ENCODE measurements around the gene FTO. TPM values are rescaled to one million over a fixed set of nuclear protein-coding genes. Genes with fewer than 3 reads are reported as not detected.

Gene FTO
- total RNA-seq, 2 donors from 2014 or later, result 47.5 to 50.4 TPM

DNA sequence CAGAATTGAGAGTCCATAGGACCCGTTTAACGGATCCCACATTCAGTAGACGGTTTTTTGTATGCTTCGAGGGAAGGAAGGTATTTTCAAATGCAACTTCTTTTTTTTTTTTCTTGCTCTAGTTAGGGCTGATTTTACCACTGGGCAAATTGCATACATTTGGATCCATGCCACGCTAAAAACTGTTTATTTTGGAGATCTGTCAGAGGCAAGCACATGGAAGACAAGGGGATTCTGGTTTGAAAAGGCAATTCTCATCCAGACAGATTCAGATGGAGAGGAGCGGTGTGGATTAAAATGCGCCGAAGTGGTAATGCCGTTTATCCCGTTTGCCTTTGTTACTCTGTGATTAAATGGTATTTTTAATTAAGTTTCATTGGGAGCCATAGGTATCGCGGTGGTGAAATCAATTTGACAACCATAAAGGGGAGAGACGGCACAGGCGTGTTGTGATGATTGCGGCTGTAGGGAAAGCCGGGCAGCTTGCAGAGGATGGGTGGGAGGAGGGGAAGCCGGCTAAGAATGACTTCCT, 412.2 kb downstream of the FTO start:
- Histone ChIP-seq H3K36me3 (replicated peaks in 1 of 2; ENCODE audit: insufficient read depth in 1 of 2, low read depth in 2 of 2) (peaks cover 0 to 2% of the 10 kb centered on the region in 2 donors), H3K4me1 (no peaks in the 10 kb centered on the region), H3K9me3 (no peaks in the 10 kb centered on the region), H3K27me3 (no peaks in the 10 kb centered on the region), H3K27ac (no peak overlapping the region), H3K4me3 (no peak overlapping the region)
- ATAC-seq (no peak), DNase-seq (no peak)
- WGBS, 2 donors, result 77 to 78% methylated on average over 17 of the region's 17 CpGs
- intact Hi-C loops (cut with DNase I), result no loop called here
- no peak for TF ChIP-seq POLR2A (IDR thresholded peaks at IDR 0.05)

DNA sequence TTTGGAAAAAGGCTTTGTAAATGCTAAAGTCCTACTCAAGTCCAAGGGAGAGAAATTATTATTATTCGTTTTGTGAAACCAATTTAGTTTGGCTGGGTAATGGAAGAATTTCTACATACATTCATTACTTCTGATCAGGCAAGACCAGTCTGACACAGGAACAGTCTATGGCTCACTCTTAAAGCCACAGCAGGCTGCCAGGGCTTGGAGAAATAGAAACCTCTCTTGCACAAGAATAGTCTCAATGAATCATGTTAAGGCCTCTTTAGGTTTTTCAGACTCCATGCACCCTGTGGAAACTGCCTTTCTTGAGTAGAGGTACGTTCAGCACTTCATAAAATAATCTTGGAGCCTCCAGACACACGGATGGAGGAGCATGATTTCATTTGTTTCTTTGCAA, 414.9 kb downstream of the FTO start:
- Histone ChIP-seq H3K27ac (no peak overlapping the region), H3K4me1 (no peaks in the 10 kb centered on the region), H3K4me3 (no peak overlapping the region), H3K9me3 (no peaks in the 10 kb centered on the region), H3K36me3 (replicated peaks in 1 of 2; ENCODE audit: insufficient read depth in 1 of 2, low read depth in 2 of 2) (no peaks in the 10 kb centered on the region), H3K27me3 (no peaks in the 10 kb centered on the region)
- 79 to 80% methylated on average over 3 of the region's 3 CpGs for WGBS, 2 donors
- no peak for DNase-seq
- intact Hi-C loops (cut with DNase I), result no loop called here
- no peak for ATAC-seq
- TF ChIP-seq POLR2A (IDR thresholded peaks at IDR 0.05) (no peak), CTCF (IDR thresholded peaks at IDR 0.05) (no peak)

DNA sequence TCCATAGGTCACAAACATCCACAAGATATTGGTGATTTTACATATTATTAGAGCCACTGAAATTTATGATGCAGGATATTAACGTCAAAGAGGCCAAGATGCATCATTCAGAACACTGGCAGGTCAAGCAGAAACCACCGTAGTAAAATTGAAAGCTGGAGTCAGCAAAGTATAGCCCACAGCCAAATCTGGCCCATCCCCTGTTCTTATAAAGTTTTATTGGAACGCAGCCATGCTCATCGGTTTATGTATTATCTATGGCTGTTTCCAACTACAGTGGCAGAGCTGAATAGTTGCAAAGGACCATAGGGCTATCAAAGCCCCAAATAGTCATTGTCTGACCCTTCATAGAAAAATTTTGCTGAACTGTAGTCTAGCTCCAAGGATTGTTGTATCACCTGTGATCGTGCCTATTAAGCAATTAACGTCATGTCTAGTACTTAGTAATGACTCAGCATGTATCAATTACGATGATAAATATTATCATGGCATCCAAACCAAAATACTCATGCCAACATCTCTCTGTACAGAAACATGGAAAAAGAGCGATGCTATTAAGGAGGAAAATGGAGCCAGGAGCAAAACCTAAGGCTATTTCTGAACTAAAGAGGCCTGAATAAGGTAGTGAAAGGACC, 417.0 kb downstream of the FTO start:
- Histone ChIP-seq H3K4me1 (no peaks in the 10 kb centered on the region), H3K27ac (no peak overlapping the region), H3K27me3 (no peaks in the 10 kb centered on the region), H3K36me3 (replicated peaks in 1 of 2; ENCODE audit: insufficient read depth in 1 of 2, low read depth in 2 of 2) (no peaks in the 10 kb centered on the region), H3K4me3 (no peak overlapping the region), H3K9me3 (no peaks in the 10 kb centered on the region)
- no peak for ATAC-seq
- TF ChIP-seq POLR2A (IDR thresholded peaks at IDR 0.05) (no peak), CTCF (IDR thresholded peaks at IDR 0.05) (no peak)
- no peak for DNase-seq
- WGBS, 2 donors, result 87 to 95% methylated on average over 8 of the region's 8 CpGs
- intact Hi-C loops (cut with DNase I), result no loop called here

DNA sequence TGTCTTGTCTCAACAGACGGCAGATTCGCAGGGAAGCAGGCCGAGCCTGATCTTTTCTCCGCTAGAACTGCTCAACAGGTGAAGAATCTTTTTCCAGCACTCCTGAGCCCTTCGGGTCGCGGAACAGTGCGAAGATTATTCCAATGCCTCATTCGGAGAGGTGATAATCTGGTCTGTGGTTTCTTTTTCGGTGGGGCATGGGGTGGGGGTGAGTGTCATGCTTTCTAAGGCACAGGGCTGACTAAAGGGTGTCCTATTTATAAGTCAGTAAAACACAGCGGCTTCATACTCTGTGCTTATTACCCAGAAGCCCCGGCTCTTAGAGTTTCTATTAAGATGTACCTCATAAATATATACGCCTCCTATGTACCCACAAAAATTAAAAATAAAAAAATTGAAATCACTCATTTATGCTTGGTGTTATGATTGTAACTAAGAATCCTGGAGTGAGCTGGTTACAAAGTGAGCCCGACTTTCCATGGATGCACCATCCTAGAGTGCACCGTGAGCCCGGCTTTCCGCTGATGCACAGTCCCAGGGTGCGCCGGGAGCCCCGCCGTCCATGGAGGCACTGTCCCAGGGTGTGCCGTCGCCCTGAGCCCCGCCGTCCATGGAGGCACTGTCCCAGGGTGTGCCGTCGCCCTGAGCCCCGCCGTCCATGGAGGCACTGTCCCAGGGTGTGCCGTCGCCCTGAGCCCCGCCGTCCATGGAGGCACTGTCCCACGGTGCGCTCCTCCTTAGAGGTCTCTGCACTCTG, 417.8 kb downstream of the FTO start:
- intact Hi-C loops (cut with DNase I), result no loop called here
- ATAC-seq (no peak), DNase-seq (no peak)
- no peak for TF ChIP-seq CTCF (IDR thresholded peaks at IDR 0.05)
- TF ChIP-seq POLR2A (IDR thresholded peaks at IDR 0.05), result no peak
- no peak overlapping the region for H3K27ac ChIP-seq
- H3K4me3 ChIP-seq, result no peak overlapping the region
- no peaks in the 10 kb centered on the region for H3K4me1 ChIP-seq
- no peaks in the 10 kb centered on the region for H3K9me3 ChIP-seq
- no peaks in the 10 kb centered on the region for H3K36me3 ChIP-seq (replicated peaks in 1 of 2; ENCODE audit: insufficient read depth in 1 of 2, low read depth in 2 of 2)
- WGBS, 2 donors, result 95% methylated on average over 25 to 29 of the region's 35 CpGs
- no peaks in the 10 kb centered on the region for H3K27me3 ChIP-seq

- H3K36me3 ChIP-seq (replicated peaks in 1 of 2; ENCODE audit: insufficient read depth in 1 of 2, low read depth in 2 of 2), result no peaks in the 10 kb centered on the region
- no peak for TF ChIP-seq CTCF (IDR thresholded peaks at IDR 0.05)
- no peak for TF ChIP-seq POLR2A (IDR thresholded peaks at IDR 0.05)
- H3K27me3 ChIP-seq, result no peaks in the 10 kb centered on the region
- ATAC-seq, result no peak
- DNase-seq, result no peak
- WGBS, 2 donors, result 76 to 79% methylated on average over 4 of the region's 4 CpGs
- no peak overlapping the region for H3K27ac ChIP-seq
- H3K9me3 ChIP-seq, result no peaks in the 10 kb centered on the region
- H3K4me3 ChIP-seq, result no peak overlapping the region
- no peaks in the 10 kb centered on the region for H3K4me1 ChIP-seq
- intact Hi-C loops (cut with DNase I), result no loop called here
These were observed 419.8 kb downstream of the FTO start for GRCh38 chr16:54123766-54124165.
